ENCODE data around the gene TADA3. TPM values are rescaled to one million over a fixed set of nuclear protein-coding genes. Genes with fewer than 3 reads are reported as not detected.

Gene TADA3
- total and polyA plus RNA-seq, 9 of the 15 experiments (the other 6 are each of a cell fraction or from before 2014, with no cell fraction given): 4.1 to 110 (median 74.8) TPM

- TF ChIP-seq KLF1 (tag; IDR thresholded peaks at IDR 0.05) (peak; percentile 100), BRF1 (IDR thresholded peaks at IDR 0.05; ENCODE audit: borderline replicate concordance, extremely low read depth, insufficient read length) (no peak), DMBX1 (CRISPR knock-in tag; IDR thresholded peaks at IDR 0.05; ENCODE audit: borderline replicate concordance) (no peak), KDM2B (CRISPR knock-in tag; IDR thresholded peaks at IDR 0.05) (no peak), THRAP3 (IDR thresholded peaks at IDR 0.05; ENCODE audit: borderline replicate concordance) (no peak), SIN3B (IDR thresholded peaks at IDR 0.05; ENCODE audit: low read depth) (peak; percentile 40), ZNF324 (CRISPR knock-in tag; IDR thresholded peaks at IDR 0.05) (no peak), ZC3H11A (IDR thresholded peaks at IDR 0.05; ENCODE audit: low read depth, low read length) (no peak; the same call in 1 of the 2 replicates), ELF1 (tag; IDR thresholded peaks at IDR 0.05) (peak; percentile 97), FUS (optimal IDR thresholded peaks at IDR 0.05; ENCODE audit: low read depth, low read length) (no peak), SAFB (IDR thresholded peaks at IDR 0.05; ENCODE audit: borderline replicate concordance, low read depth, low read length) (no peak), SMAD2 (IDR thresholded peaks at IDR 0.05; ENCODE audit: low read depth, low read length) (no peak), TCFL5 (CRISPR knock-in tag; conservative IDR thresholded peaks at IDR 0.05) (0 out of 2 replicates have a peak, but pooled peaks have one; percentile 47), HNRNPLL (IDR thresholded peaks at IDR 0.05; ENCODE audit: low read depth, low read length, poor library complexity, severe bottlenecking) (peak; percentile 67), CREB3L1 (IDR thresholded peaks at IDR 0.05; ENCODE audit: borderline replicate concordance, low read depth) (peak; percentile 86), ETV1 (tag; conservative IDR thresholded peaks at IDR 0.05; ENCODE audit: low read depth) (peak; percentile 97), MAZ (CRISPR knock-in tag; conservative IDR thresholded peaks at IDR 0.05 in 1 of 2, IDR thresholded peaks at IDR 0.05 in 1 of 2) (peak; percentile 81 to 97), SETDB1 (IDR thresholded peaks at IDR 0.05; ENCODE audit: low read length) (no peak), TCF7L2 (IDR thresholded peaks at IDR 0.05; ENCODE audit: low read depth, low read length) (peak; percentile 95), KAT7 (CRISPR knock-in tag; IDR thresholded peaks at IDR 0.05; ENCODE audit: borderline replicate concordance) (peak; percentile 14; the same call in 1 of the 2 replicates), TBP (optimal IDR thresholded peaks at IDR 0.05; ENCODE audit: low read depth, low read length) (peak; percentile 77), CCAR2 (IDR thresholded peaks at IDR 0.05; ENCODE audit: low read depth, low read length) (no peak), HCFC1 (IDR thresholded peaks at IDR 0.05; ENCODE audit: low read depth, low read length) (peak; percentile 68), TBL1XR1 (IDR thresholded peaks at IDR 0.05; ENCODE audit: low read length in 2 of 2) (peak; percentile 17 to 54; a peak in 1 of 4 replicates), SAP30 (IDR thresholded peaks at IDR 0.05; ENCODE audit: borderline replicate concordance, insufficient read depth, low read depth, low read length, poor library complexity, severe bottlenecking) (peak; percentile 5), NONO (IDR thresholded peaks at IDR 0.05; ENCODE audit: low read depth in 2 of 2, low read length in 1 of 2) (peak in 1 of 2 experiments; percentile 100; a peak in 2 of 4 replicates), BHLHE40 (IDR thresholded peaks at IDR 0.05; ENCODE audit: low read length) (peak; percentile 94)
These were observed at the start of gene TADA3, which contains the start of gene ARPC4 (continued) for GRCh38 chr3:9792405-9793160.

Measured in K562 (cell line).